ENCODE results near the gene UBAC1. TPM values are rescaled to one million over a fixed set of nuclear protein-coding genes. Genes with fewer than 3 reads are reported as not detected.
"Not testable (repeated sequence)": the region's sequence is repeated elsewhere in the genome, so short reads cannot be mapped to it uniquely, and the experiment has no call there.

Gene UBAC1
- total RNA-seq, 1 donor from 2014 or later, result 35.5 TPM

- no peak for FAIRE-seq
- DNase-seq (ENCODE audit: low spot score in 2 of 2), result no peak
Observed at GRCh38 chr9:135961811-135962695, 880 bp upstream of the UBAC1 start.

- DNase-seq (ENCODE audit: low spot score in 2 of 2) (no peak), FAIRE-seq (no peak)
Observed at GRCh38 chr9:135960411-135961276, 529 bp downstream of the UBAC1 start.

- DNase-seq (ENCODE audit: low spot score in 2 of 2) (no peak), FAIRE-seq (no peak)
Observed at GRCh38 chr9:135959814-135960213, 1.4 kb downstream of the UBAC1 start.

- DNase-seq (ENCODE audit: low spot score in 2 of 2), result no peak
- FAIRE-seq, result no peak
Observed at GRCh38 chr9:135958485-135958884, 2.7 kb downstream of the UBAC1 start.

- FAIRE-seq, result no peak
- DNase-seq (ENCODE audit: low spot score in 2 of 2), result no peak
Observed at GRCh38 chr9:135957431-135957830, 3.7 kb downstream of the UBAC1 start.

GRCh38 chr9:135956802-135957174 is 4.4 kb downstream of the UBAC1 start:
- DNase-seq (ENCODE audit: low spot score in 2 of 2) (no peak), FAIRE-seq (no peak)

GRCh38 chr9:135955934-135956801 is 5.0 kb downstream of the UBAC1 start:
- no peak for DNase-seq (ENCODE audit: low spot score in 2 of 2)
- no peak for FAIRE-seq

- FAIRE-seq, result no peak
- no peak for DNase-seq (ENCODE audit: low spot score in 2 of 2)
Observed at GRCh38 chr9:135952664-135953206, 8.4 kb downstream of the UBAC1 start.

- FAIRE-seq, result no peak
- DNase-seq (ENCODE audit: low spot score in 2 of 2), result no peak
Observed at GRCh38 chr9:135951889-135952663, 9.1 kb downstream of the UBAC1 start.

GRCh38 chr9:135951310-135951709 is 9.9 kb downstream of the UBAC1 start:
- not testable (repeated sequence) for FAIRE-seq; DNase-seq (ENCODE audit: low spot score in 2 of 2)

GRCh38 chr9:135950841-135951240 is 10.3 kb downstream of the UBAC1 start:
- FAIRE-seq; DNase-seq (ENCODE audit: low spot score in 2 of 2): not testable (repeated sequence)

GRCh38 chr9:135950135-135950682 is 11.0 kb downstream of the UBAC1 start:
- no peak for DNase-seq (ENCODE audit: low spot score in 2 of 2)
- FAIRE-seq, result no peak

GRCh38 chr9:135949501-135950134 is 11.6 kb downstream of the UBAC1 start:
- no peak for FAIRE-seq
- no peak for DNase-seq (ENCODE audit: low spot score in 2 of 2)

- FAIRE-seq, result no peak
- no peak for DNase-seq (ENCODE audit: low spot score in 2 of 2)
Observed at GRCh38 chr9:135948968-135949367, 12.2 kb downstream of the UBAC1 start.

GRCh38 chr9:135948446-135948845 is 12.7 kb downstream of the UBAC1 start:
- DNase-seq (ENCODE audit: low spot score in 2 of 2), result no peak
- FAIRE-seq, result no peak

- no peak for FAIRE-seq
Observed at GRCh38 chr9:135947582-135947981, 13.6 kb downstream of the UBAC1 start.

GRCh38 chr9:135947105-135947504 is 14.1 kb downstream of the UBAC1 start:
- not testable (repeated sequence) for FAIRE-seq; DNase-seq (ENCODE audit: low spot score in 2 of 2)

More at GRCh38 chr9:135947582-135947981, 13.6 kb downstream of the UBAC1 start:
- no peak for DNase-seq (ENCODE audit: low spot score in 2 of 2)

- no peak for FAIRE-seq
- no peak for DNase-seq (ENCODE audit: low spot score in 2 of 2)
Observed at GRCh38 chr9:135946392-135946994, 14.7 kb downstream of the UBAC1 start.

Measured in frontal cortex (tissue), 4 donors.